Measurements from ENCODE around the gene HSPB1. TPM values are rescaled to one million over a fixed set of nuclear protein-coding genes. Genes with fewer than 3 reads are reported as not detected.
A peak's percentile ranks its signal among the peaks of the same experiment; 100 is the strongest.

HSPB1 gene
- total RNA-seq, 1 donor from 2014 or later, result 118 TPM

DNA sequence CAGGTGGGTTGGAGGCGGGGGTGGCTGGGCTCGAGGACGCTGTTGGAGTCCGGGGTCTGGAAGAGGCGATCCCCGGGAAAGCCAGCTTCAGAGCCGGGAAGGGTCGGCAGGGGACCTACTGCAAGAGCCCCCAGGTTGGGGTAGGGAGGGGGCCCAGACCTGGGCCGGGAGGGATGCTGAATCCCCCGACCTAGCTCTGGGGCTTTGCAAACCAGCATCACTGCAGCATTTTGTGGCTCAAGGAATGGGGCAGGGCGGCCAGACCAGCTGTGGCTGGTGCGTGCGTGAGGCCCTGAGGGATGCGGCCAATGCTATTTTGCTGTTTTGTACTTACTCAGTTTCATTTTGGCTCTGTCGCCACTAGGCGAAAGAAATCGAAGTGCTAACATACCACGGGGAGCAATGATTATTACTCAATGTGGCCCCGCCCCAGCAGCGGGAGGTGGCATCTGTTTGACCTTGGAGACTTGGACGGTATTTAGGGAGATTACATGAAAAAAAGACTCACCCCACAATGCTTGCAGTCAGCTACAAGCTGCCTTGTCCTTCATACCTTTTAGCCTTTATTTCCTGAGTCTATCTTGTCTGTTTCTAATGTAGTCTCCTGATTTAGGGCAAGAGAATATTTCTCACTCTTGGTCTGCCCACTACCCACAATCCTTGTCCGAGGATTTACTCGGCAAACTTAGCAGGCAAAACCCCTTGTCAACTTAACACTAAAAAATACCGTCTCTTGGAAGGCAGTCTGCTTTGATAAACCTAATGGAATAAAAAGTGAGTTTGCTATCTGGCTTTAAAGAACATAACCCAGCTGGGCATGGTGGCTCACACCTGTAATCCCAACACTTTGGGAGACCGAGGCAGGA lies 16.2 kb downstream of the HSPB1 start:
- Mint-ChIP-seq H3K27me3 (no peaks in the 10 kb centered on the region), H3K36me3 (ENCODE audit: insufficient read depth) (no peaks in the 10 kb centered on the region), H3K9me3 (ENCODE audit: low read depth) (no peaks in the 10 kb centered on the region), H3K4me3 (ENCODE audit: low read depth) (peak overlapping the region; percentile 88), H3K27ac (peak overlapping the region; percentile 96), H3K4me1 (ENCODE audit: low read depth) (peaks cover 14% of the 10 kb centered on the region)
- DNase-seq (ENCODE audit: low spot score, unreplicated experiment), result peak; percentile 50
- TF ChIP-seq, protein P1, sequence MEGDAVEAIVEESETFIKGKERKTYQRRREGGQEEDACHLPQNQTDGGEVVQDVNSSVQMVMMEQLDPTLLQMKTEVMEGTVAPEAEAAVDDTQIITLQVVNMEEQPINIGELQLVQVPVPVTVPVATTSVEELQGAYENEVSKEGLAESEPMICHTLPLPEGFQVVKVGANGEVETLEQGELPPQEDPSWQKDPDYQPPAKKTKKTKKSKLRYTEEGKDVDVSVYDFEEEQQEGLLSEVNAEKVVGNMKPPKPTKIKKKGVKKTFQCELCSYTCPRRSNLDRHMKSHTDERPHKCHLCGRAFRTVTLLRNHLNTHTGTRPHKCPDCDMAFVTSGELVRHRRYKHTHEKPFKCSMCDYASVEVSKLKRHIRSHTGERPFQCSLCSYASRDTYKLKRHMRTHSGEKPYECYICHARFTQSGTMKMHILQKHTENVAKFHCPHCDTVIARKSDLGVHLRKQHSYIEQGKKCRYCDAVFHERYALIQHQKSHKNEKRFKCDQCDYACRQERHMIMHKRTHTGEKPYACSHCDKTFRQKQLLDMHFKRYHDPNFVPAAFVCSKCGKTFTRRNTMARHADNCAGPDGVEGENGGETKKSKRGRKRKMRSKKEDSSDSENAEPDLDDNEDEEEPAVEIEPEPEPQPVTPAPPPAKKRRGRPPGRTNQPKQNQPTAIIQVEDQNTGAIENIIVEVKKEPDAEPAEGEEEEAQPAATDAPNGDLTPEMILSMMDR (IDR thresholded peaks at IDR 0.05; ENCODE audit: unreplicated experiment), result peak; percentile 50

DNA sequence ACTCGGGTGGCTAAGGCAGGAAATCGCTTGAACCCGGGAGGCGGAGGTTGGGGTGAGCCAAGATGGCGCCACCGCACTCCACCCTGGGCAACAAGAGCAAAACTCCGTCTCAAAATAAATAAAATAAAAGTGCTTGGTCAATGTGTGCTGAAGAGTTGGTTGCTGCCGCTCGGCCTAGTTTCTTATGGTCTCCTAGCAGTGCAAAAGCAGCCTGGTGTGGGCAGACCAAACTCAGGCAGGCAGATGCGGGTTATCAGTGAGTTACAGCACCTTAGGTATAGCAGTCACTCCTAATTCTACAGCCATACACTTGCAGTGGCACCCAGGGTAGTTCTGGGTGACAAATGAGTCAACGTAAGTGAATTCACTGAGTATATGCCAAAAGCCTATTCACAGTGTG lies 22.6 kb downstream of the HSPB1 start:
- Mint-ChIP-seq H3K27ac (no peak overlapping the region), H3K4me3 (ENCODE audit: low read depth) (no peak overlapping the region)

DNA sequence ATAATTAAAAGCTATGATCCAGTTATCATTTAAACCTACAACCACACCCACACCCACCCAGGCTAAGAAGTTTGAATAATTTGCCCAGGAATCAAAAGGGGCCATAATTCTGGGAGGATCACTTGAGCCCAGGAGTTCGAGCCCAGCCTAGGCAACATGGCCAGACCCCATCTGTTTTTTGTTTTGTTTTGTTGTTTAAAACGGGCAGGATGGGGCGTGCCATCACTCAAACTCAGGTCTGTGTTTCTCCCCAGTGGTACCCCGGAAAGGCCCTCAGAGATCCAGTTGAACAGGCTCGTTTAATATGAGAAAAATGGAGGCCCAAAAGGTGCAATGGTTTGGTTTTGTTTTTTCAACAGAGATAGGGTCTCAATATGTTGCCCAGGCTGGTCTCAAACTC lies 23.3 kb downstream of the HSPB1 start:
- H3K4me1 Mint-ChIP-seq (ENCODE audit: low read depth), result peaks cover 1% of the 10 kb centered on the region
- H3K27me3 Mint-ChIP-seq, result no peaks in the 10 kb centered on the region
- H3K27ac Mint-ChIP-seq, result no peak overlapping the region
- H3K4me3 Mint-ChIP-seq (ENCODE audit: low read depth), result no peak overlapping the region
- no peak for DNase-seq (ENCODE audit: low spot score, unreplicated experiment)
- H3K36me3 Mint-ChIP-seq (ENCODE audit: insufficient read depth), result peaks cover 19% of the 10 kb centered on the region
- TF ChIP-seq, protein P1 (IDR thresholded peaks at IDR 0.05; ENCODE audit: unreplicated experiment), result no peak
- no peaks in the 10 kb centered on the region for H3K9me3 Mint-ChIP-seq (ENCODE audit: low read depth)

More for the DNA sequence above, 22.6 kb downstream of the HSPB1 start:
- TF ChIP-seq, protein P1 (IDR thresholded peaks at IDR 0.05; ENCODE audit: unreplicated experiment), result no peak
- DNase-seq (ENCODE audit: low spot score, unreplicated experiment), result no peak
- H3K4me1 Mint-ChIP-seq (ENCODE audit: low read depth), result no peaks in the 10 kb centered on the region
- H3K36me3 Mint-ChIP-seq (ENCODE audit: insufficient read depth), result peaks cover 18% of the 10 kb centered on the region
- no peaks in the 10 kb centered on the region for H3K27me3 Mint-ChIP-seq
- H3K9me3 Mint-ChIP-seq (ENCODE audit: low read depth), result no peaks in the 10 kb centered on the region

DNA sequence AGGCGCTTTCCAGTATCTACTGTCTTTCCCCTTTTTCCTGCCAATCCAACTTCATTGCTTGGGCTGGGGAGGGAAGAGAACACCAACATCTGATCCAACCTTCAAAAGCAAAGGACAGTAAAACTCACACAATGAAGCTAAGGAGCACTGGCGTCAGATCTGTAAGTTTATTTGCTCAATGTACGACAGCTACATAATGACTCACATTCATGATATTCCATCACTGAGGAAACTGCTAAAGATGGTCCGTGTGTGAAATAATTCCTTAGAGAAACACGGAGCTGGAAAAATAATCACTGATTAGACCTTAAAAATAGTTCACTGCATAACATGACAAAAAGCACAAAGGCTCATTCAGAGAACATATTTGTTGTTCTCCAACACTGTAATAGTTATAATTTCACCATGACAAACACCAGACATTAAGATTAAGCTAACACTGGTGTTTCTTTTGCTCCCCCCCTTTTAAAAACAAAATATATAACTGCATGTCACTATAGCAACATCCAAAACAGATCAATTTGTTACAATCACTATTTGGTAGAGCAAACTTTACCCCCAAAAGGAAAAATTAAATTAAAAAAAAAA lies 24.3 kb downstream of the HSPB1 start:
- Mint-ChIP-seq H3K27ac (no peak overlapping the region), H3K27me3 (no peaks in the 10 kb centered on the region), H3K4me3 (ENCODE audit: low read depth) (no peak overlapping the region), H3K9me3 (ENCODE audit: low read depth) (no peaks in the 10 kb centered on the region), H3K4me1 (ENCODE audit: low read depth) (peaks cover 1% of the 10 kb centered on the region), H3K36me3 (ENCODE audit: insufficient read depth) (peaks cover 20% of the 10 kb centered on the region)
- DNase-seq (ENCODE audit: low spot score, unreplicated experiment), result no peak
- TF ChIP-seq, protein P1 (IDR thresholded peaks at IDR 0.05; ENCODE audit: unreplicated experiment), result no peak

DNA sequence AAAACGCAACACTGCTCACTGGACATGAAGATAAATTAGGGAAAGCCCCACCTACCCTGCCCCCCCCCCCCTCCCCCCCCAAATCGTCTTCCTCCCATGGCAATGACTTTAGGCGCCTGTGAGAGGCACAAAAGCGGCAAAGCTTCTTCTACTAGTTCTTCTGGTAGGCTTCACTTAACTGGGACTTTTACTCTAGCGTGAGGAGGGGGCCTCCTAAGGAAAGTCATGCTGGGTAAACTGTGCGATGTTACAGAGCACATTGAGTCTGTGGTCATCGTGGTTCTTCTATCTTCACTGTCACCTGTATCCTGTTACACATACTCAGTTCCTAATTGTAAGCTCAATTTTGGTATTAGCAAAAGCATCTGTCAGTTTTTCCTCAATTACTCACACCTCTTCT lies 25.1 kb downstream of the HSPB1 start:
- peaks cover 8% of the 10 kb centered on the region for H3K4me1 Mint-ChIP-seq (ENCODE audit: low read depth)
- no peaks in the 10 kb centered on the region for H3K27me3 Mint-ChIP-seq
- peaks cover 23% of the 10 kb centered on the region for H3K36me3 Mint-ChIP-seq (ENCODE audit: insufficient read depth)
- H3K4me3 Mint-ChIP-seq (ENCODE audit: low read depth), result no peak overlapping the region
- no peaks in the 10 kb centered on the region for H3K9me3 Mint-ChIP-seq (ENCODE audit: low read depth)
- TF ChIP-seq, protein P1 (IDR thresholded peaks at IDR 0.05; ENCODE audit: unreplicated experiment), result no peak
- no peak overlapping the region for H3K27ac Mint-ChIP-seq
- DNase-seq (ENCODE audit: low spot score, unreplicated experiment), result no peak
